Prostate gland (tissue), 2 donors: ENCODE data around the gene ESX1. TPM values are rescaled to one million over a fixed set of nuclear protein-coding genes. Genes with fewer than 3 reads are reported as not detected.

Experiments used
- DNase-seq: peaks from one replicate; pipeline ENCODE4 v3.0.0-alpha.2; 2019; ENCODE audit warnings: low spot score
- H3K27ac ChIP-seq, 2 donors: fragments of 200-600 bp; sonication (generic); 2 replicates each; pipeline ENCODE4 v1.5.1; 2017 to 2019
- H3K27me3 ChIP-seq: fragments of 200-600 bp; sonication (generic); replicated peaks from 2 replicates; pipeline ENCODE4 v1.5.1; 2019; ENCODE audit not compliant: insufficient read depth
- H3K36me3 ChIP-seq, 2 donors: fragments of 200-600 bp; sonication (generic); 1 replicate in 1 of 2; 2 replicates in 1 of 2; pipeline versions ENCODE4 v1.5.1 to v1.8.1; 2017 to 2019
- H3K4me1 ChIP-seq: fragments of 200-600 bp; sonication (generic); replicated peaks from 2 replicates; pipeline ENCODE4 v1.5.1; 2019
- H3K4me3 ChIP-seq, 2 donors: fragments of 200-600 bp; sonication (generic); 2 replicates each; pipeline ENCODE4 v1.5.1; 2017 to 2019
- H3K9me3 ChIP-seq: fragments of 200-600 bp; sonication (generic); 2 replicates; pipeline ENCODE4 v1.5.1; 2017
- CTCF ChIP-seq, 4 experiments: fragments of 200-600 bp in 2 of 4; fragments of 450-650 bp in 2 of 4; sonication (generic) in 2 of 4; IDR thresholded peaks; 1 replicate in 3 of 4; 2 replicates in 1 of 4; pipeline ENCODE4 v1.5.1; 2016 to 2019; ENCODE audit warnings: antibody characterized with exemption in 4 of 4, mild to moderate bottlenecking in 2 of 4, moderate library complexity in 2 of 4
- POLR2A ChIP-seq: fragments of 450-650 bp; IDR thresholded peaks from one replicate; pipeline ENCODE4 v1.6.1; 2016; ENCODE audit warnings: antibody characterized with exemption, mild to moderate bottlenecking
- POLR2AphosphoS5 ChIP-seq: sonication (generic); formaldehyde crosslinking; IDR thresholded peaks from one replicate; pipeline ENCODE4 v1.6.1; 2017; ENCODE audit warnings: antibody characterized with exemption
- WGBS: methylation state at CpG from one replicate; pipeline ENCODE4 v1.1.5; 2018; 5-methylcytosine and 5-hydroxymethylcytosine counted together
- intact Hi-C: fragments of 100-400 bp; cut with DNase I; formaldehyde crosslinking; loops from one replicate; pipeline ENCODE4 v1.14.2; 2022
- total RNA-seq, 2 donors: library from RNA; depleted of rRNA; stranded (reverse); fragments of >200 nt; gene quantifications; one replicate each; pipeline ENCODE4 v1.1.0, GENCODE V29; 2016

The ESX1 gene
- total RNA-seq, 2 donors from 2014 or later, result 31.9 TPM; not detected in 1

- Histone ChIP-seq H3K27ac (no peak overlapping the region), H3K9me3 (no peaks in the 10 kb centered on the region), H3K4me1 (no peaks in the 10 kb centered on the region), H3K36me3 (no peaks in the 10 kb centered on the region), H3K4me3 (no peak overlapping the region), H3K27me3 (no peaks in the 10 kb centered on the region)
- 81% methylated on average over 5 of the region's 5 CpGs for WGBS
- TF ChIP-seq POLR2A (no peak), CTCF (IDR thresholded peaks at IDR 0.05) (no peak), POLR2AphosphoS5 (no peak)
- intact Hi-C loops, result no loop called here
- no peak for DNase-seq
Measured at GRCh38 chrX:104211187-104211586, 43.5 kb downstream of the ESX1 start.

GRCh38 chrX:104205548-104205947 lies 49.2 kb downstream of the ESX1 start:
- WGBS, result 92% methylated on average over 5 of the region's 5 CpGs
- TF ChIP-seq POLR2AphosphoS5, result no peak
- no peak for TF ChIP-seq POLR2A
- TF ChIP-seq CTCF (IDR thresholded peaks at IDR 0.05), result no peak

More at GRCh38 chrX:104205548-104205947, 49.2 kb downstream of the ESX1 start:
- Histone ChIP-seq H3K4me3 (no peak overlapping the region), H3K36me3 (no peaks in the 10 kb centered on the region), H3K4me1 (no peaks in the 10 kb centered on the region), H3K9me3 (no peaks in the 10 kb centered on the region), H3K27ac (no peak overlapping the region), H3K27me3 (no peaks in the 10 kb centered on the region)
- no peak for DNase-seq
- intact Hi-C loops, result no loop called here

Other genes with a start within 250 kb of the ESX1 start
- not detected for gene H2BW1, start 241.2 kb downstream of the ESX1 start, total RNA-seq
- 1 to 10 TPM in 1 of 2 donors, not detected in 1; 4.2 TPM for gene H2BW2, start 215.0 kb downstream of the ESX1 start, total RNA-seq
- gene TMSB15C, start 178.7 kb downstream of the ESX1 start, total RNA-seq, result 1 to 10 TPM; 1.2 to 6.4 TPM
- gene ZCCHC18, start 142.4 kb downstream of the ESX1 start, total RNA-seq, result 10 to 100 TPM in 1 of 2 donors, under 1 TPM in 1; 0.14 to 17.2 TPM
- gene SLC25A53, start 97.9 kb downstream of the ESX1 start, total RNA-seq, result 10 to 100 TPM; 12.1 to 13.1 TPM
- 10 to 100 TPM; 22.2 to 28.5 TPM for gene FAM199X, start 88.5 kb downstream of the ESX1 start, total RNA-seq